Body of pancreas (tissue), 4 donors: ENCODE results near the gene C10orf105.

ENCODE experiments used
- POLR2A ChIP-seq, 3 donors: fragments of 450-650 bp; IDR thresholded peaks; one replicate each; pipeline ENCODE4 v1.6.1; 2016; ENCODE audit warnings: antibody characterized with exemption in 3 of 3, mild to moderate bottlenecking in 2 of 3
- TF ChIP-seq, protein P1 (sequence below), 7 experiments: fragments of 450-650 bp in 4 of 7; fragments of 200-600 bp in 3 of 7; sonication (generic) in 3 of 7; IDR thresholded peaks; one replicate each; pipeline ENCODE4 v1.5.1; 2016 to 2019; ENCODE audit warnings: antibody characterized with exemption in 7 of 7

DNA sequence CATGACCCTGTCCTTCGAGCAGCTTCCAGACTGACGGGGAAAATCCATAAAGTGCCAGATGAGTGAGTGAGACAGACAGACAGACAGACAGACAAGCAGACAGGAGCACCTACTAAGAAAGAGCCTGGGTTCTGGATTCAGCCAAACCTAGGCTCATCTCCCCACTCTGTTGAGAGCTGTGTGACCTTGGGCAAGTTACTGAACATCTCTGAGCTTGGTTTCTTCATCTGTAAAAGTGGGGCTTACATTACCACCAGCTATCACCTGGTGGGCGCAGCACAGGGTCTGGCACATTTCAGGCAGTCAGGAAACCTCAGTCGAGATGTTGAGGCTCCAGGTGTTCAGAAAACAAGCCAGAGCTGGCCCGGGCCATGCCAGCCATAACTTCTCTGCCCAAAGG, 37.6 kb downstream of the C10orf105 start:
- TF ChIP-seq, protein P1, sequence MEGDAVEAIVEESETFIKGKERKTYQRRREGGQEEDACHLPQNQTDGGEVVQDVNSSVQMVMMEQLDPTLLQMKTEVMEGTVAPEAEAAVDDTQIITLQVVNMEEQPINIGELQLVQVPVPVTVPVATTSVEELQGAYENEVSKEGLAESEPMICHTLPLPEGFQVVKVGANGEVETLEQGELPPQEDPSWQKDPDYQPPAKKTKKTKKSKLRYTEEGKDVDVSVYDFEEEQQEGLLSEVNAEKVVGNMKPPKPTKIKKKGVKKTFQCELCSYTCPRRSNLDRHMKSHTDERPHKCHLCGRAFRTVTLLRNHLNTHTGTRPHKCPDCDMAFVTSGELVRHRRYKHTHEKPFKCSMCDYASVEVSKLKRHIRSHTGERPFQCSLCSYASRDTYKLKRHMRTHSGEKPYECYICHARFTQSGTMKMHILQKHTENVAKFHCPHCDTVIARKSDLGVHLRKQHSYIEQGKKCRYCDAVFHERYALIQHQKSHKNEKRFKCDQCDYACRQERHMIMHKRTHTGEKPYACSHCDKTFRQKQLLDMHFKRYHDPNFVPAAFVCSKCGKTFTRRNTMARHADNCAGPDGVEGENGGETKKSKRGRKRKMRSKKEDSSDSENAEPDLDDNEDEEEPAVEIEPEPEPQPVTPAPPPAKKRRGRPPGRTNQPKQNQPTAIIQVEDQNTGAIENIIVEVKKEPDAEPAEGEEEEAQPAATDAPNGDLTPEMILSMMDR (IDR thresholded peaks at IDR 0.05): no peak
- no peak for TF ChIP-seq POLR2A (IDR thresholded peaks at IDR 0.05)
